Measurements from ENCODE around the gene MLYCD. TPM values are rescaled to one million over a fixed set of nuclear protein-coding genes. Genes with fewer than 3 reads are reported as not detected.

The MLYCD gene
- total and polyA plus RNA-seq, 7 donors, result 8.3 to 21.6 (median 14.7) TPM

DNA sequence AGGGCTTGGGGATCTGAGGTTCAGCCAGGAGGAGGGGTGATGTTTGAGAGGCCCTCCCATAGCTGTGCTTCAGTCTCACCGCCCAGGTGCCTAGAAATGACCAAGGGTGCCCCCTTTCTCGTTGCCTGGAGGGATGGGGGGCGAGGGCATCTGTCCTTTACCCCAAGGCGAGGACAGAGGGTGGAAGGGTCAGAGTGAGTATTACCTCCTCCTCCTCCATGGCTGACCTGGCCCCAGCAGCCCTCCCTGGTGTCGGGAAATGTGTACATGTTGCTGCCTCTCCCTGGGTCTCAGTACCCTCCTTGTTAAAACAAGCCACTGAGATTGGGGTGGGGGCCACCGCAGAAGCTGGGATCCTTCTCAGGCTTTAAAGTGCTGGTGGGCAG, 71.5 kb downstream of the MLYCD start:
- DNase-seq, result no peak
- H3K4me1 ChIP-seq, result no peaks in the 10 kb centered on the region
- peaks cover 0 to 11% of the 10 kb centered on the region in 2 donors for H3K36me3 ChIP-seq (ENCODE audit: insufficient read depth in 1 of 2, low read depth in 1 of 2)
- H3K27ac ChIP-seq, result no peak overlapping the region
- 79 to 85% (median 81%) methylated on average over 5 to 6 of the region's 6 CpGs for WGBS, 3 donors
- ATAC-seq, result no peak
- TF ChIP-seq, protein P1, sequence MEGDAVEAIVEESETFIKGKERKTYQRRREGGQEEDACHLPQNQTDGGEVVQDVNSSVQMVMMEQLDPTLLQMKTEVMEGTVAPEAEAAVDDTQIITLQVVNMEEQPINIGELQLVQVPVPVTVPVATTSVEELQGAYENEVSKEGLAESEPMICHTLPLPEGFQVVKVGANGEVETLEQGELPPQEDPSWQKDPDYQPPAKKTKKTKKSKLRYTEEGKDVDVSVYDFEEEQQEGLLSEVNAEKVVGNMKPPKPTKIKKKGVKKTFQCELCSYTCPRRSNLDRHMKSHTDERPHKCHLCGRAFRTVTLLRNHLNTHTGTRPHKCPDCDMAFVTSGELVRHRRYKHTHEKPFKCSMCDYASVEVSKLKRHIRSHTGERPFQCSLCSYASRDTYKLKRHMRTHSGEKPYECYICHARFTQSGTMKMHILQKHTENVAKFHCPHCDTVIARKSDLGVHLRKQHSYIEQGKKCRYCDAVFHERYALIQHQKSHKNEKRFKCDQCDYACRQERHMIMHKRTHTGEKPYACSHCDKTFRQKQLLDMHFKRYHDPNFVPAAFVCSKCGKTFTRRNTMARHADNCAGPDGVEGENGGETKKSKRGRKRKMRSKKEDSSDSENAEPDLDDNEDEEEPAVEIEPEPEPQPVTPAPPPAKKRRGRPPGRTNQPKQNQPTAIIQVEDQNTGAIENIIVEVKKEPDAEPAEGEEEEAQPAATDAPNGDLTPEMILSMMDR (IDR thresholded peaks at IDR 0.05), result no peak
- H3K4me3 ChIP-seq, result no peak overlapping the region
- no peaks in the 10 kb centered on the region for H3K27me3 ChIP-seq (ENCODE audit: insufficient read depth in 3 of 3, low read length in 2 of 3)
- H3K9me3 ChIP-seq, result no peaks in the 10 kb centered on the region
- intact Hi-C loops (cut with DNase I), result no loop called here

DNA sequence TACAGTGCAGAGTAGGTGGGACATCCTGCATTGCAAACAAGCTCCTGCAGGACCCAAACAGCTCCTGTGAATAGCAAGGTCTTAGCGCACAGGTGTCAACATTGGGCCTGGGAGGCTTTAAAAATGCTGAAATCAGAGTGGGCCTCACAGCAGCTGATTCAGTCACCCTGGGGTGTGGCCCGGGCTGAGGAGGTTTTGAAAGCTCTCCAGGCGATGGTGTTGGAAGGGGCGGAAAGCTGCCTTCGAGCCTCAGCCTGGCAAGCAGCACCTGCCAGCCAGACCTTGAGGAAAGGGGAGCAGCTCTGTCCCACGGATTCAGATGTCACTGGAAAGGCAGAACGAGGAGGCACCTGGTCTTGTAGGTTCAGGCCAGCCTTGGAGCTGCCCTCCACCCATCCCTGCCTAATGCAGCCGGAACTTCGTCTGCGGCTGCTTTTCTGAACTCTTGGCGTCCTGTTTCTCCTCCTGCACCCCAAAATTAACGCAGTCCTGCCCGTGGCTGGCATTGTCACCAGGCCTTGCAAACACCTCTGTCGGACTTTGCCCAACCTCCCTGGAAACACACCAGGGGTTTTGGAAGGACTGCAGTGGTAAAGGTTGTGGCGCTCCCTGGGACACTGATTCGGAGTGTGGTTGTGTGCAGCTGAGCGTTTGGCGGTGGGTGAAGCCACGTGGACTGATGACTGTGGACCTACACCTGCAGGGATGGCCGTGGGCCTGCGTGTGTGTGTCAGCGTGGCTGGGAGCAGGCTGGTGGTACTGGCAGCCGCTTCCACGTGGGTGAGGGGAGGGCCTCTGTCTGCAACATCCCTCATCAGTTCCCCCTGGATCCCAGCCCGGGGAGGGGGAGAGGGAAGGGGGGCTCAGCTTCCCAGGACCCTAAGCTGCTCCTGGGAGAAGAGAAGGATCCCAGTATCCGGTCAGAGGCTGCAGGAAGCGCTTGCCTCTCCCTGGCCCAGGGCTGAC, 72.5 kb downstream of the MLYCD start:
- Histone ChIP-seq H3K36me3 (ENCODE audit: insufficient read depth in 1 of 2, low read depth in 1 of 2) (peaks cover 0 to under 1% of the 10 kb centered on the region in 2 donors), H3K4me3 (no peak overlapping the region), H3K9me3 (no peaks in the 10 kb centered on the region), H3K27me3 (ENCODE audit: insufficient read depth in 3 of 3, low read length in 2 of 3) (no peaks in the 10 kb centered on the region), H3K27ac (no peak overlapping the region), H3K4me1 (no peaks in the 10 kb centered on the region)
- no peak for DNase-seq
- WGBS, 3 donors, result 65 to 72% (median 67%) methylated on average over 26 to 27 of the region's 27 CpGs
- no peak for ATAC-seq
- intact Hi-C loops (cut with DNase I), result no loop called here
- TF ChIP-seq, protein P1 (IDR thresholded peaks at IDR 0.05), result no peak

DNA sequence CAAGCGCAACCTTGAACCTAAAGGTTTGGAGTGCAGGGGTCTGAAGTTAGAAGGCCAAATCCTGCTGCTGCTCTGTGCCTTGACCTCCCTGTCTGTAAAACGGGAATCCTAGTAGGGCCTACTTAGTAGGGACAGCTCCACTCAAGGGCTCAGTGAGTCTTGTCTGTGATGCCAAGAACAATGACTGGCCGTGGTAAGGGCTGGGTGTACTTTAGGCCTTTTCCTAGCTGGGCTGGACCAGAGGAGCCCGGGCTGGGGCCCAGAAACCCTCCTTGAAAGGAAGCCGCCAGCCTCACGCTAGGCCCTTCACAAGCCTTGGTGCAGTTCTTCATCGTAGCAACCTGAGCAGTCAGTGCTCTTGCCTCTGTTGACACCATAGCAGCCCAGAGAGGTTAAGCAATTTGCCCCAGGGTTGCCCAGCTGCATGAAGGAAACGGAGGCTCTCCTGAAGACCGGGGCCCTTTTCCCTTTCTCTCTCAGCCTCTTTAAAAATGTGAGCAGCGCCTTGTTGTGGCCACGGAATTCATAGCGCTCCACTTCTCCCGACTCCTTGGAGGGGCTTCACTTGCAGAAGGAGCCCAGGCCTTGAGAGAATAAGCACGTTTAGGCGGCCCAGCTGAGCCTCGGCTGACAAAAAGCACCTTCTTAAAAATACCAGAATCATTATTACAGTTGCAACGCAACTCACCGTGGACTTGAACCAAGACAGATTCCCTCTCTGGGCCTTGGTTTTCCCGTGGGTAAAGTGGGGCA, 73.5 kb downstream of the MLYCD start:
- Histone ChIP-seq H3K4me3 (no peak overlapping the region), H3K9me3 (no peaks in the 10 kb centered on the region), H3K36me3 (ENCODE audit: insufficient read depth in 1 of 2, low read depth in 1 of 2) (no peaks in the 10 kb centered on the region), H3K4me1 (no peaks in the 10 kb centered on the region), H3K27me3 (ENCODE audit: insufficient read depth in 3 of 3, low read length in 2 of 3) (no peaks in the 10 kb centered on the region), H3K27ac (no peak overlapping the region)
- intact Hi-C loops (cut with DNase I), result no loop called here
- TF ChIP-seq, protein P1 (IDR thresholded peaks at IDR 0.05), result no peak
- 84 to 87% (median 84%) methylated on average over 19 of the region's 19 CpGs for WGBS, 3 donors
- no peak for ATAC-seq
- no peak for DNase-seq

DNA sequence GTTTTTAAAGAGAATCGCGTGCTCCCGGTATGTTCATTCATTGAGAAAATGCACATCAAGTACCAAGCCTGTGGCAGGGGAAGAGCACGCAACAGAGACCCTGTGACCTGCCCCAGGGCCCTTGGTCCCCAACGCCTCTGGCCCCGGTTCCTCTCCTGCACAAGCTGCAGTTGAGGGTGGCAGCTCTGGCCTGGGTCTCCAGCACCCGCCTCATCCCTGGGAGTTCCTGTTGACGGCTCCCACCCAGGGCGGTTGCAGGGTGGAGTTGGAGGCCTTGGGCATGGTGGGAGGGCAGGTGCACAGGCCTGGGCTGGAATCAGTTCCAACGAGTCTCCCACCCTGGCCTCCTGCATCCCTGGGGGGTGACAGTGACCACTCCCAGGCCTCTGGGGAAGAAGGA, 74.2 kb downstream of the MLYCD start:
- DNase-seq (no peak), ATAC-seq (no peak)
- TF ChIP-seq, protein P1 (IDR thresholded peaks at IDR 0.05), result no peak
- no peak overlapping the region for H3K27ac ChIP-seq
- no peaks in the 10 kb centered on the region for H3K36me3 ChIP-seq (ENCODE audit: insufficient read depth in 1 of 2, low read depth in 1 of 2)
- no peaks in the 10 kb centered on the region for H3K4me1 ChIP-seq
- H3K9me3 ChIP-seq, result no peaks in the 10 kb centered on the region
- 74 to 83% (median 75%) methylated on average over 10 of the region's 10 CpGs for WGBS, 3 donors
- intact Hi-C loops (cut with DNase I), result no loop called here
- H3K4me3 ChIP-seq, result no peak overlapping the region
- no peaks in the 10 kb centered on the region for H3K27me3 ChIP-seq (ENCODE audit: insufficient read depth in 3 of 3, low read length in 2 of 3)
